ENCODE data around the gene PARP12.
"Not testable (repeated sequence)": the region's sequence is repeated elsewhere in the genome, so short reads cannot be mapped to it uniquely, and the experiment has no call there.

The PARP12 gene
- 110 to 139 (median 131) reads per million in 4 experiments for total RNA-seq

- peak; percentile 72 for DNase-seq
Measured at GRCh38 chr7:140062528-140063299, at the start of gene PARP12. Gene PARP12 (minus strand): TSS chr7:140062951. CDS start chr7:140062847, 104 bp downstream.

DNA sequence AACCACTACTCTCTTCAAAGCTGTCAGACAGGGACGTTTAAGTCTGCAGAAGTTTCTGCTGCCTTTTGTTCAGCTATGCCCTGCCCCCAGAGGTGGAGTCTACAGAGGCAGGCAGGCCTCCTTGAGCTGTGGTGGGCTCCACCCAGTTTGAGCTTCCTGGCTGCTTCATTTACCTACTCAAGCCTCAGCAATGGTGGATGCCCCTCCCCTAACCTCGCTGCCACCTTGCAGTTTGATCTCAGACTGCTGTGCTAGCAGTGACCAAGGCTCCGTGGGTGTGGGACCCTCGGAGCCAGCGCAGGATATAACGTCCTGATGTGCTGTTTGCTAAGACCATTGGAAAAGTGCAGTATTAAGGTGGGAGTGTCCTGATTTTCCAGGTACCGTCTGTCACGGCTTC lies 46.0 kb upstream of the PARP12 start:
- DNase-seq, result not testable (repeated sequence)

DNA sequence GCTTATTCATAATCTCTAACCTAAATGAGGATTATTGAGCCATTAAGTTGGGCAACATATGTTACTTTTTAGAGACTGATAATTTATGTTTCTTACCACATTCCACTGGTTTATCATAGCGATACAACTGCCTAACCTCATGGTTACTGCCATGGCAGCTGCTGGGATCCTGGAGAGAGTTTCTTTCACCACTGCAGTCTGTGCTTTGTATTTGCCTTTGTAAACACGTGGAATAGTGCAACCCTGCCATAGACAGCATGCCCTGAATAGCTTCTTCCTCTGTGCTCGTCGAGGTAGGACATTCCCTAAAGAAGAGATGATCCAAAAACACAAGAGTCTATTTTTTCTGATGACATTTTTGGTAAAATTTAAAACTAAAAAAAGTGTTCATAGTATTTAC lies 33.7 kb upstream of the PARP12 start:
- DNase-seq, result no peak

- DNase-seq, result no peak
Measured at GRCh38 chr7:140093375-140093774, 30.6 kb upstream of the PARP12 start.

GRCh38 chr7:140085447-140085846 lies 22.7 kb upstream of the PARP12 start:
- no peak for DNase-seq

GRCh38 chr7:140084972-140085371 lies 22.2 kb upstream of the PARP12 start:
- no peak for DNase-seq

GRCh38 chr7:140084142-140084655 lies 21.4 kb upstream of the PARP12 start:
- DNase-seq, result no peak

DNA sequence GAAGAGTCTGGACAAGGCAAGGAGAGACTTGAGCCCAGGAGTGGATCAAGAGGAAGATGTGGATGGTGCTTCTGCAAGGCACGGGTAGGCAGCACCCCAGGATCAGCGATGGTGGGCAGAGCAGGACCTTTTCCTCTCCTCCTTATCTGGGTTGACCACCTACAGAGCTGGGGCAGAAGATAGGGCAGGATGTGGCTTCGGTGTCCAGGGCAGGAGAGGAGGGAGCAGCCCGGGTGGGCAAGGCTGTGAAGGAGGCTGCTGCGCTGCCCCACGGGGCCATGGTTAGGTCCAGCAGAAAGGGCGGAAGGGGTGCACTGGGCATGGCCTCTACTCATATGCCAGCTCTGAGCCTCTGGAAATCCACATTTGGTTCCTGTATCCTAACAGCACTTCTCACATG lies 20.0 kb upstream of the PARP12 start:
- DNase-seq, result no peak

GRCh38 chr7:140081774-140082425 lies 19.1 kb upstream of the PARP12 start:
- no peak for DNase-seq

DNA sequence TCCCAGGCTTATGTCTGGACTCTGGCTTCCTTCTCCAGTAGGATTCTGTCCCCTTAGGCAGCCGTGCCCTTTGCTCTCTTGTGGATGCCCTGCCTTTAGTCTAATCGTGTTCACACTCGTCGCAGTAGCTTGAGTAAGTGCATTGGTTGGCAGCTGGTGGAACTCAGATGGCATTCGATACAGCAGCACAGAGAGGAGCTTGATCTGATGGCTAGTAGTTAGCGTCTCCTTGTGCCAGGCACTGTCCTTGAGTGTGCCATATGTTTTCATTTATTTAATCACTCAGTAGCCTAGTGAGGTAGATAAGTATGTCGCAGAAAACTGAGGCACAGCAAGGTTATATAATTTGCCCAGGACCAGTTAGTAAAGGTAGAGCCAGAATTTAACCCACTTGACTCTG lies 18.2 kb upstream of the PARP12 start:
- DNase-seq, result no peak

GRCh38 chr7:140079121-140079536 lies 16.4 kb upstream of the PARP12 start:
- DNase-seq, result no peak

- DNase-seq, result no peak
Measured at GRCh38 chr7:140078392-140078791, 15.6 kb upstream of the PARP12 start.

DNA sequence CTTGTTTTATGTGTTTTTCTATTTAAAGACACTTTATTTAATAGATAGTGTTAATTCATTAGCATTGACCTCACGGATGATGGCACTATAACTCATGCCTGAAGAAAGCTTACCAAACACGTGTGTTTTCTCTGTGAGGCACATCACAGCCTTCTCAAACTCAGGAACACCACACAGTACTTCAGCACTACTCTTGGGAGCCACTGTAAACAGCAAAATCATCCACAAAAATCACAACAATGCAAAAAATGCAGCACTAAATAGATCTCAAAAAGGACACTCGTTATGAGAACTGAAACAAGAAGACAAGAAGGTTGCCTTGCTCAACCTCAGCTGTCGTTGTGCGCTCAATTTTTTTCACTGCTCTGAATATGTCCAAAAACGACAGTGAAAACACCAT lies 12.0 kb upstream of the PARP12 start:
- DNase-seq, result no peak

GRCh38 chr7:140070546-140070945 lies 7.8 kb upstream of the PARP12 start:
- no peak for DNase-seq

- DNase-seq, result no peak
Measured at GRCh38 chr7:140069298-140069949, 6.7 kb upstream of the PARP12 start.

DNA sequence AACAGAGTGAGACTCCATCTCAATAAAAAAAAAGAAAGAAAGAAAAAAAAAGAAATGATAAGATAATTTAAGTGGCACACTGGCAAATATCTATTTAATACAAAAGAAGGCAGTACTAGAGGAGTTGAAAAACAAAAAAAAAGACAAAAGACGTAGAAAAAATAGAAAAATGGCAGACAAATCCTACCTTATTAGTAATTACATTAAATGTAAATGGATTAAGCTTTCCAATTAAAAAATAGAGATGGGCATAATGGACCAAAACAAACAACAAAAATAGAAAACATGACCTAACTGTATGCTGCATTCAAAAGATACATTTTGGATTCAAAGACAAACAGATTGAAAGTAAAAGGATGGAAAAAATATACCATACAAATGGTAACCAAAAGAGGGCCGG lies 5.3 kb upstream of the PARP12 start:
- DNase-seq, result no peak

DNA sequence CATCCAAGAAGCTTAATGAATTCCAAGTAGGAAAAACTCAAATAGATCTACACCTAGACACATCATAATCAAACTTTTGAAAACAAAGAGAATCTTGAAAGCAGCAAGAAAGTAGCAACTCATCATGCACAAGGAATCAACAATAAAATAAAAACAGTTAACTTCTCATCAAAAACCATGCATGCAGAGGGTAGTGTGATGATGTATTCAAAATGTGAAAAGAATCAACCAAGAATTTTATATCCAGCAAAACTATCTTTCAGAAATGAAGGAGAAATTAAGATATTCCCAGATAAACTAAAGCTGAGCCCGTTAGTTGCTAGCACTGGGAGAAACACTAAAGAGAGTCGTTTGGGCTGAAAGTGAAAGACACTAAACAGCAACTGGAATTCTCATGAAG lies 4.3 kb upstream of the PARP12 start:
- no peak for DNase-seq

- DNase-seq, result peak; percentile 32
Measured at GRCh38 chr7:140062118-140062527, 628 bp downstream of the PARP12 start.

- DNase-seq, result no peak
Measured at GRCh38 chr7:140061607-140061930, 1.2 kb downstream of the PARP12 start.

DNA sequence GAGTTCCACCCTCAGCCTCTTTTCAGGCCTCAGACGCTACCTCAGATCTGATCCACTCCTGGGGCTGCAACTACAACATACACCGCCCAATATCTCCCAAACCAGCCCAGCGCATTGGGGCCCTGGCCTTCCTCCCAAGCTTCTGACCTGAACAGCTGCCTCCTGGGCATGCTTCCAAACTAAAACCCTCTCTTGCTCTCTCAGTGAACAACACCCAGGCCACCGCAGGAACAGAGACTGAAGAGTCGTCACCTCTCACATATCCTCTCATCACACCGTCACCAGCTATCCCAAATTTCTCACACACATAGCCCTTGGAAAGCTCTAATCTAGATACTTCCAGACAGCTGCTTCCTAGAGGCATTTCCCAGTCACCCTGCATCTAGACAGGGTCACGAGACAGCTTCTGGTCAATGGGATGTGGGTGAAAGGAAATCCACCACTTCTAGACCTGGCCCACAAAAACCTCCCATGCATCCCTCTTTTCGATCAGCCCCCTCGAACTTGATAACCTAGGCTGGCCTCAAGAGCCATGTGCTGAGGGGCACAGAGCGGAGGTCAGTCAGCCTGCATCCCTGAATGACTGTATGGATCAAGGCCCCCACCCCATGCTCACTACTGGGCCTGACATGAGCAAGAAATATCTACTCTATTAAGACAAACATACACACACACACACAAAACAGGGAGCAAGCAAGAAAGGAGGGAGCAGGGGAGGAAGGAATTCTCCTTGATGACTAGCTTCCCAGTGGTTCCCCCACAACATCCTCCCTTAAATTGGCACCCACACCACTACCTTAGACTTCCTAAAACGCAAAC lies 1.8 kb downstream of the PARP12 start:
- no peak for DNase-seq

- no peak for DNase-seq
Measured at GRCh38 chr7:140060243-140060630, 2.5 kb downstream of the PARP12 start.

DNA sequence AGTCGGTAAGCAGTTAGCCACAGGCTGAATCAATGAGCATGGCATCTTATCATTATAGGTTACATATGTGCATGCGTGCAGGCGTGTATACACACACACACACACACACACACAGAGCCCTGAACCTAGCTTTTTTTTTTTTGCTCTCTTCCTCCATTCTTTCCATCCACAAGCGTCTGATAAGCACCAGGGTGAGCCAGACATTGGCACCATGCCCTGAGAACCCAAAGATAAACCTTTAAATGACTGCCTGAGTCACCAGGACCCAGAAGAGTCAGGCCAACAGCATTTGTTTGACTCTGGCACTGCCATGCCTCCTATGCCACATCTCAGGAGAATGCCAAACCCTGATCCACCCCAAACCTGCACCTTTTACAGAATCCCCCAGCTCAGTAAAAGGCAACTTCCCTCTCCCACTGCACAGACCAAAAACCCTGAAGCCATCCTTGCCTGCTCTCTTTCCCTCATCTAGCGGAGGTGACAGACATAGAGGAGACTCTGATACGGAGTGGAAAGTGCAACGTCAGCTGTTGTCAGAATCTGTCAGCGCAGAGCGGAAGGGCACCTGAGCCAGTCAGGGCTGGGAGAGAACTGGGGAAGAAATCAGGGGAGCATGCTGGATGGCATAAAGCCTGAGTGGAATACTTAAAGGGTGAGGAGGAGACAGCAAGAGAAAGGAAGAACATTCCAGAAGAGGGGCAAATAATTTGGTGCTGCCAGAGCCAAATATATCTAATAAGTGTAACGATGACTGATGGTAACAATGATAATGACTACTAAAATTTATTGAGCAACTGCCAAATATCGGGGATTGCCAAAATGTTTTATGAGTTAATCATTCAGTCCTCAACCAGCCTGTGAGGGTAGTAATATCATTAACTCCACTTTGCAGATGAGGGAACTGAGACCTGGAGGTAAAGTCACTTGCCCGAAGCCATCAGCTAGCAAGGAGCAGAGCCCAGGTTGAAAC lies 3.2 kb downstream of the PARP12 start:
- DNase-seq, result no peak

Data from effector CD8-positive, alpha-beta T cell (primary cell).